Measurements from ENCODE around the gene UBN1. TPM values are rescaled to one million over a fixed set of nuclear protein-coding genes. Genes with fewer than 3 reads are reported as not detected.

UBN1 gene
- polyA plus RNA-seq, 3 donors, result 5.3 to 24.5 (median 7.3) TPM

DNA sequence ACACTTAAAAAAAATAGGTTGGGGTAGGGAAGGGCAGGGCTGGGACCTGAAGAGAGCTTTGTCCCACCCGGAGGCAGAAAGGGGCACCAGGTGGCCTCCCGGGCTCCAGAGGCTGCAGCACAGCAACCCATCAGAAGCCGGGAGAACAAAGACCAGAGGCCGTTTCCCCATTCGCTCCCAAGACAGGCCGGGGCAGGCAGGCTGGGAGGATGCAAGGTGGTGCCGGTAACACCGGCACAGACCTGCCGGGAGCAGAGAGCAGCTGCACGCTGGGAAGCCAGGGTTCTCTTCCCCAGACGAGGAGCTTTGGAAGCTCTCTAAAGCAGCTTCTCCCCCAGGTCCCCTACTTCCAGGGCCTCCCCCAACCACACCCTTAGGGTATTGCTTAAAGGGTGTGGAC lies 84.1 kb downstream of the UBN1 start:
- Mint-ChIP-seq H3K27me3 (ENCODE audit: low read depth in 3 of 3) (peaks cover 26 to 42% (median 30%) of the 10 kb centered on the region in 3 donors), H3K27ac (no peak overlapping the region), H3K4me1 (peaks cover 4% of the 10 kb centered on the region), H3K36me3 (peaks cover 0 to 1% of the 10 kb centered on the region in 2 donors), H3K4me3 (no peak overlapping the region), H3K9me3 (peaks cover 8 to 25% (median 15%) of the 10 kb centered on the region in 7 donors)
- Histone ChIP-seq H2AFZ (ENCODE audit: insufficient read depth, low read depth, low read length, poor library complexity, severe bottlenecking) (no peak overlapping the region), H3K9ac (ENCODE audit: insufficient read depth, low read length, poor library complexity, severe bottlenecking) (no peak overlapping the region), H3K79me2 (ENCODE audit: insufficient read depth, low read length) (no peaks in the 10 kb centered on the region), H3K27me3 (ENCODE audit: control insufficient read depth in 2 of 2, insufficient read depth in 2 of 2, low read length in 2 of 2) (peaks cover 8 to 20% of the 10 kb centered on the region in 2 donors), H3K4me3 (replicated peaks in 1 of 3; ENCODE audit: low read depth in 2 of 3, low read length in 3 of 3) (no peak overlapping the region), H3K4me2 (replicated peaks; ENCODE audit: extremely low read depth, low read length, poor library complexity, severe bottlenecking) (no peak overlapping the region), H3K36me3 (replicated peaks in 1 of 2; ENCODE audit: control insufficient read depth in 1 of 2, insufficient read depth in 2 of 2, low read length in 2 of 2) (no peaks in the 10 kb centered on the region), H4K20me1 (ENCODE audit: insufficient read depth, low read length) (no peaks in the 10 kb centered on the region), H3K4me1 (ENCODE audit: control insufficient read depth in 1 of 2, insufficient read depth in 2 of 2, low read length in 2 of 2) (peaks cover 5 to 6% of the 10 kb centered on the region in 2 donors), H3K27ac (ENCODE audit: low read depth in 1 of 2, low read length in 2 of 2) (no peak overlapping the region), H3K9me3 (replicated peaks in 1 of 2; ENCODE audit: control insufficient read depth in 1 of 2, insufficient read depth in 1 of 2, low read length in 2 of 2) (peaks cover 16 to 18% of the 10 kb centered on the region in 2 donors)
- WGBS (ENCODE audit: insufficient coverage), result 98% methylated on average over 9 of the region's 11 CpGs
- intact Hi-C loops (cut with micrococcal nuclease), result no loop called here
- no peak for DNase-seq
- TF ChIP-seq, protein P1, sequence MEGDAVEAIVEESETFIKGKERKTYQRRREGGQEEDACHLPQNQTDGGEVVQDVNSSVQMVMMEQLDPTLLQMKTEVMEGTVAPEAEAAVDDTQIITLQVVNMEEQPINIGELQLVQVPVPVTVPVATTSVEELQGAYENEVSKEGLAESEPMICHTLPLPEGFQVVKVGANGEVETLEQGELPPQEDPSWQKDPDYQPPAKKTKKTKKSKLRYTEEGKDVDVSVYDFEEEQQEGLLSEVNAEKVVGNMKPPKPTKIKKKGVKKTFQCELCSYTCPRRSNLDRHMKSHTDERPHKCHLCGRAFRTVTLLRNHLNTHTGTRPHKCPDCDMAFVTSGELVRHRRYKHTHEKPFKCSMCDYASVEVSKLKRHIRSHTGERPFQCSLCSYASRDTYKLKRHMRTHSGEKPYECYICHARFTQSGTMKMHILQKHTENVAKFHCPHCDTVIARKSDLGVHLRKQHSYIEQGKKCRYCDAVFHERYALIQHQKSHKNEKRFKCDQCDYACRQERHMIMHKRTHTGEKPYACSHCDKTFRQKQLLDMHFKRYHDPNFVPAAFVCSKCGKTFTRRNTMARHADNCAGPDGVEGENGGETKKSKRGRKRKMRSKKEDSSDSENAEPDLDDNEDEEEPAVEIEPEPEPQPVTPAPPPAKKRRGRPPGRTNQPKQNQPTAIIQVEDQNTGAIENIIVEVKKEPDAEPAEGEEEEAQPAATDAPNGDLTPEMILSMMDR (IDR thresholded peaks at IDR 0.05), result no peak

Other genes starting within 250 kb of the UBN1 start
- gene UBALD1, start 232.6 kb upstream of the UBN1 start, polyA plus RNA-seq, result 10 to 100 TPM in 1 of 3 donors, 1 to 10 TPM in 2; 2.2 to 19.2 (median 2.8) TPM
- gene MGRN1, start 222.7 kb upstream of the UBN1 start, polyA plus RNA-seq, result 10 to 100 TPM in 1 of 3 donors, 1 to 10 TPM in 2; 3.7 to 48.2 (median 4.7) TPM
- gene NUDT16L1, start 153.9 kb upstream of the UBN1 start, polyA plus RNA-seq, result 10 to 100 TPM; 40.0 to 62.7 (median 41.1) TPM
- gene ANKS3, start 113.2 kb upstream of the UBN1 start, polyA plus RNA-seq, result 10 to 100 TPM in 1 of 3 donors, under 1 TPM in 2; 0.59 to 13.7 (median 0.95) TPM
- under 1 TPM in 2 of 3 donors, not detected in 1; 0.04 to 0.36 TPM for gene DNAAF8, start 112.9 kb upstream of the UBN1 start, polyA plus RNA-seq
- 1 to 10 TPM; 2.4 to 5.6 (median 5.2) TPM for gene ZNF500, start 80.3 kb upstream of the UBN1 start, polyA plus RNA-seq
- gene SEPTIN12, start 59.1 kb upstream of the UBN1 start, polyA plus RNA-seq, result not detected
- not detected for gene SMIM22, start 52.1 kb upstream of the UBN1 start, polyA plus RNA-seq
- 100 to 1,000 TPM in 1 of 3 donors, 10 to 100 TPM in 2; 40.9 to 126 (median 54.4) TPM for gene ROGDI, start 44.8 kb upstream of the UBN1 start, polyA plus RNA-seq
- gene GLYR1, start 193 bp upstream of the UBN1 start, polyA plus RNA-seq, result 10 to 100 TPM; 34.2 to 41.9 (median 39.3) TPM
- under 1 TPM in 1 of 3 donors, not detected in 2; 0.02 TPM for gene PPL, start 89.7 kb downstream of the UBN1 start, polyA plus RNA-seq
- gene SEC14L5, start 110.8 kb downstream of the UBN1 start, polyA plus RNA-seq, result under 1 TPM in 1 of 3 donors, not detected in 2; 0.03 TPM
- gene NAGPA, start 186.5 kb downstream of the UBN1 start, polyA plus RNA-seq, result 10 to 100 TPM; 44.1 to 51.5 (median 44.9) TPM
- not detected for gene C16orf89, start 218.5 kb downstream of the UBN1 start, polyA plus RNA-seq
- 10 to 100 TPM in 2 of 3 donors, 1 to 10 TPM in 1; 9.3 to 31.0 (median 25.2) TPM for gene ALG1, start 224.4 kb downstream of the UBN1 start, polyA plus RNA-seq